Peyer's patch (tissue), 4 donors: ENCODE measurements around the gene CCDC69. TPM values are rescaled to one million over a fixed set of nuclear protein-coding genes. Genes with fewer than 3 reads are reported as not detected.

ENCODE experiments used
- DNase-seq, 3 donors: peaks; one replicate each; pipeline ENCODE4 v3.0.0-alpha.2; 2017 to 2019
- H3K27ac ChIP-seq, 4 donors: fragments of 200-600 bp; sonication (generic); one replicate each; pipeline ENCODE4 v1.5.1; 2016 to 2019
- H3K27me3 ChIP-seq, 2 donors: fragments of 200-600 bp; sonication (generic); one replicate each; pipeline ENCODE4 v1.5.1; 2019
- H3K36me3 ChIP-seq, 3 donors: fragments of 200-600 bp; sonication (generic); one replicate each; pipeline ENCODE4 v1.5.1; 2016 to 2019
- H3K4me1 ChIP-seq, 4 donors: fragments of 200-600 bp; sonication (generic); one replicate each; pipeline ENCODE4 v1.5.1; 2016 to 2019
- H3K4me3 ChIP-seq, 4 donors: fragments of 200-600 bp; sonication (generic); 1 replicate in 3 of 4; 2 replicates in 1 of 4; pipeline ENCODE4 v1.5.1; 2016 to 2019; ENCODE audit warnings: mild to moderate bottlenecking in 1 of 4
- H3K9me3 ChIP-seq, 4 donors: fragments of 200-600 bp; sonication (generic); one replicate each; pipeline ENCODE4 v1.5.1; 2016 to 2019; ENCODE audit warnings: mild to moderate bottlenecking in 1 of 4
- POLR2A ChIP-seq, 2 donors: fragments of 450-650 bp; IDR thresholded peaks; one replicate each; pipeline ENCODE4 v1.5.1; 2017; ENCODE audit warnings: antibody characterized with exemption in 2 of 2, mild to moderate bottlenecking in 2 of 2, moderate library complexity in 2 of 2
- total RNA-seq, 4 donors: library from RNA; depleted of rRNA; stranded (reverse); fragments of >200 nt; gene quantifications; one replicate each; pipeline ENCODE4 v1.1.0, GENCODE V29; 2016
- TF ChIP-seq, protein P1 (sequence below), 6 experiments: fragments of 450-650 bp in 4 of 6; fragments of 200-600 bp in 2 of 6; sonication (generic) in 1 of 6; IDR thresholded peaks; one replicate each; pipeline ENCODE4 v1.5.1; 2017 to 2019; ENCODE audit warnings: antibody characterized with exemption in 6 of 6, mild to moderate bottlenecking in 3 of 6, moderate library complexity in 1 of 6

Gene CCDC69
- total RNA-seq, 4 donors from 2014 or later = 15.8 to 86.6 (median 33.3) TPM

- Histone ChIP-seq H3K27me3 (no peaks in the 10 kb centered on the region), H3K4me1 (peaks cover 0 to 22% (median 0%) of the 10 kb centered on the region in 4 donors), H3K27ac (peak overlapping the region; percentile 35 to 89 (median 77)), H3K36me3 (no peaks in the 10 kb centered on the region), H3K4me3 (peak overlapping the region in 1 of 4 donors; percentile 7), H3K9me3 (no peaks in the 10 kb centered on the region)
- DNase-seq = peak in 1 of 3 donors; percentile 62
- no peak for TF ChIP-seq POLR2A (IDR thresholded peaks at IDR 0.05)
- TF ChIP-seq, protein P1, sequence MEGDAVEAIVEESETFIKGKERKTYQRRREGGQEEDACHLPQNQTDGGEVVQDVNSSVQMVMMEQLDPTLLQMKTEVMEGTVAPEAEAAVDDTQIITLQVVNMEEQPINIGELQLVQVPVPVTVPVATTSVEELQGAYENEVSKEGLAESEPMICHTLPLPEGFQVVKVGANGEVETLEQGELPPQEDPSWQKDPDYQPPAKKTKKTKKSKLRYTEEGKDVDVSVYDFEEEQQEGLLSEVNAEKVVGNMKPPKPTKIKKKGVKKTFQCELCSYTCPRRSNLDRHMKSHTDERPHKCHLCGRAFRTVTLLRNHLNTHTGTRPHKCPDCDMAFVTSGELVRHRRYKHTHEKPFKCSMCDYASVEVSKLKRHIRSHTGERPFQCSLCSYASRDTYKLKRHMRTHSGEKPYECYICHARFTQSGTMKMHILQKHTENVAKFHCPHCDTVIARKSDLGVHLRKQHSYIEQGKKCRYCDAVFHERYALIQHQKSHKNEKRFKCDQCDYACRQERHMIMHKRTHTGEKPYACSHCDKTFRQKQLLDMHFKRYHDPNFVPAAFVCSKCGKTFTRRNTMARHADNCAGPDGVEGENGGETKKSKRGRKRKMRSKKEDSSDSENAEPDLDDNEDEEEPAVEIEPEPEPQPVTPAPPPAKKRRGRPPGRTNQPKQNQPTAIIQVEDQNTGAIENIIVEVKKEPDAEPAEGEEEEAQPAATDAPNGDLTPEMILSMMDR (IDR thresholded peaks at IDR 0.05) = no peak
Measured at GRCh38 chr5:151251001-151251551, 27.2 kb upstream of the CCDC69 start.

GRCh38 chr5:151250346-151251000 is 26.6 kb upstream of the CCDC69 start:
- no peak for TF ChIP-seq POLR2A (IDR thresholded peaks at IDR 0.05)
- TF ChIP-seq, protein P1 (IDR thresholded peaks at IDR 0.05) = no peak
- H3K9me3 ChIP-seq = no peaks in the 10 kb centered on the region
- H3K27ac ChIP-seq = peak overlapping the region in 3 of 4 donors; percentile 35 to 89 (median 79)

GRCh38 chr5:151249281-151249680 is 25.4 kb upstream of the CCDC69 start:
- TF ChIP-seq, protein P1 (IDR thresholded peaks at IDR 0.05) = no peak
- no peak for TF ChIP-seq POLR2A (IDR thresholded peaks at IDR 0.05)
- no peak for DNase-seq
- Histone ChIP-seq H3K4me1 (peaks cover 0 to 18% (median 0%) of the 10 kb centered on the region in 4 donors), H3K36me3 (no peaks in the 10 kb centered on the region), H3K27ac (no peak overlapping the region), H3K27me3 (no peaks in the 10 kb centered on the region), H3K4me3 (no peak overlapping the region), H3K9me3 (no peaks in the 10 kb centered on the region)

More at GRCh38 chr5:151250346-151251000, 26.6 kb upstream of the CCDC69 start:
- peaks cover 0 to 22% (median 0%) of the 10 kb centered on the region in 4 donors for H3K4me1 ChIP-seq
- DNase-seq = no peak
- H3K36me3 ChIP-seq = no peaks in the 10 kb centered on the region
- no peaks in the 10 kb centered on the region for H3K27me3 ChIP-seq
- H3K4me3 ChIP-seq = peak overlapping the region in 1 of 4 donors; percentile 7

DNA sequence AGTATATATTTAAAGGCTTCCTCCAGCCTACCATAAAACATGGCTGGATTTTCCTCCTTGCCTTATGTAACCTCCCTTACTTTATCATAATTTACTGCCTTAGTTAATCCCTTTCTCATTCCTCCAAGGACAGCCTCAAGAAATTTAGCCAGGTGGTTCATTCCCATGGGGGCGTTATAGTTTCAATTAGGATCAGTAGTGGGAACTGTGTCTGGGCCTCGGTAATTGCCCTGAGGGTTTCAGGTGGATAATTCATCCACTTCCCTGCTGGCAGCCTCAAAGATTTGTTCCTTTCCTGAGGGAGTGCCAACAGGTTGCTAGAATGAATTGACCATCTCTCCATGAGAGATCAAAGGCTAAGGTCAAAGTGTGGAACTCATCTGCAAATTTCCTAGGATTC is 24.8 kb upstream of the CCDC69 start:
- H3K27ac ChIP-seq = no peak overlapping the region

DNA sequence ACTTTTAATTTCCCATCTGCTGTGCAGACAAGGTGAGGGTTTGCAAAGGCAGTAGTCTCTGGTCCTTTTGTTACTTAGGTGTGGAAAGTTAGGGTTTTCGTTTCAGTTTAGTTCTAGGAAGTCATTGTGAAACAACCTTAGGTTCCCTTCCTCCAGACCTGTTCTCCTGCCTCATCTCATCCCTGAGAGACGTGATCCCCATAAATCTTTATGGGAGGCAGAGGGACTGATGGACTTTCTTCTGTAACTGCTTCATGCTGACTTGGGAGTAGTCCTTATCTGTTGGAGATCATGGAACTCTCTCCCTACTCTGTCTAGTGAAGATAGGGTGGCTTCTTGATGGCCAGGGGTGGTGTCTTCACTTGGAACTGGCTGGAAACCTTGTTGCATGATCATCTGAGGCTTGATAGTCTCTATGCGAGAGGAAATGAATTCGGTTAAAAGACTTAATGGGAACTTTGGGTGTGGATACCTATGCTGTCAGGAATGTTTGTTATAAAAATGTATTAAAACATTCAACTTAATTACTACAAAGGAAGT is 21.9 kb upstream of the CCDC69 start:
- H3K9me3 ChIP-seq = no peaks in the 10 kb centered on the region

More for the DNA sequence above, 24.8 kb upstream of the CCDC69 start:
- DNase-seq = no peak
- H3K4me3 ChIP-seq = no peak overlapping the region
- no peaks in the 10 kb centered on the region for H3K36me3 ChIP-seq
- TF ChIP-seq, protein P1 (IDR thresholded peaks at IDR 0.05) = no peak
- no peak for TF ChIP-seq POLR2A (IDR thresholded peaks at IDR 0.05)
- peaks cover 0 to 12% (median 0%) of the 10 kb centered on the region in 4 donors for H3K4me1 ChIP-seq
- no peaks in the 10 kb centered on the region for H3K9me3 ChIP-seq
- no peaks in the 10 kb centered on the region for H3K27me3 ChIP-seq

More for the DNA sequence above, 21.9 kb upstream of the CCDC69 start:
- Histone ChIP-seq H3K36me3 (no peaks in the 10 kb centered on the region), H3K4me3 (no peak overlapping the region), H3K27ac (no peak overlapping the region), H3K27me3 (no peaks in the 10 kb centered on the region), H3K4me1 (no peaks in the 10 kb centered on the region)
- no peak for DNase-seq
- TF ChIP-seq POLR2A (IDR thresholded peaks at IDR 0.05) = no peak
- TF ChIP-seq, protein P1 (IDR thresholded peaks at IDR 0.05) = no peak
